GM12878 (cell line): ENCODE data around the gene NPAS2. TPM values are rescaled to one million over a fixed set of nuclear protein-coding genes. Genes with fewer than 3 reads are reported as not detected.

ENCODE experiments used
- BCL11A ChIP-seq: IDR thresholded peaks from 2 replicates; pipeline ENCODE4 v1.6.1; 2011; ENCODE audit warnings: low read depth, low read length
- BRCA1 ChIP-seq: IDR thresholded peaks from 2 replicates; pipeline ENCODE4 v1.6.1; 2011; ENCODE audit warnings: low read depth, low read length, improper control_type of control experiment
- CHD1 ChIP-seq: IDR thresholded peaks from 2 replicates; pipeline ENCODE4 v1.6.1; 2012; ENCODE audit warnings: low read depth, low read length, improper control_type of control experiment
- CHD2 ChIP-seq: IDR thresholded peaks from 2 replicates; pipeline ENCODE4 v1.6.1; 2011; ENCODE audit warnings: low read depth, low read length, improper control_type of control experiment, borderline replicate concordance
- CTCF ChIP-seq, 3 experiments: IDR thresholded peaks in 2 of 3; conservative IDR thresholded peaks in 1 of 3; 2 replicates each; pipeline ENCODE4 v1.5.1; 2011; ENCODE audit warnings: low read depth in 3 of 3, low read length in 3 of 3, mild to moderate bottlenecking in 3 of 3, control low read depth in 2 of 3, moderate library complexity in 2 of 3, inconsistent platforms in 1 of 3, mixed read lengths in 1 of 3; ENCODE audit not compliant: control insufficient read depth in 2 of 3, insufficient read depth in 1 of 3; ENCODE audit errors: extremely low read depth in 1 of 3
- DPF2 ChIP-seq: fragments of 450-650 bp; IDR thresholded peaks from 2 replicates; pipeline ENCODE4 v1.6.1; 2017; ENCODE audit warnings: mild to moderate bottlenecking
- EGR1 ChIP-seq, 2 experiments: IDR thresholded peaks; 1 replicate in 1 of 2; 2 replicates in 1 of 2; pipeline ENCODE4 v1.6.1; 2011 to 2012; ENCODE audit warnings: low read depth in 2 of 2, low read length in 2 of 2, borderline replicate concordance in 1 of 2, mild to moderate bottlenecking in 1 of 2, moderate library complexity in 1 of 2
- ESRRA ChIP-seq: IDR thresholded peaks from 2 replicates; pipeline ENCODE4 v1.6.1; 2012; ENCODE audit warnings: mild to moderate bottlenecking, low read length, improper control_type of control experiment
- HDAC6 ChIP-seq: fragments of 200-600 bp; sonication (generic); IDR thresholded peaks from one replicate; pipeline ENCODE4 v1.8.0; 2017; ENCODE audit warnings: antibody characterized with exemption; ENCODE audit not compliant: unreplicated experiment
- MEF2A ChIP-seq: IDR thresholded peaks from 2 replicates; pipeline ENCODE4 v1.6.1; 2011; ENCODE audit warnings: low read depth, mild to moderate bottlenecking, low read length, moderate library complexity; ENCODE audit not compliant: insufficient read depth
- NFIC ChIP-seq: IDR thresholded peaks from 2 replicates; pipeline ENCODE4 v1.6.1; 2012; ENCODE audit warnings: low read depth, mild to moderate bottlenecking, inconsistent platforms, low read length, moderate library complexity
- NKRF ChIP-seq: fragments of 450-650 bp; conservative IDR thresholded peaks from 2 replicates; pipeline ENCODE4 v1.6.1; 2017; ENCODE audit warnings: mild to moderate bottlenecking, moderate library complexity
- NR2C2 ChIP-seq: IDR thresholded peaks from 2 replicates; pipeline ENCODE4 v1.6.1; 2011; ENCODE audit warnings: borderline replicate concordance, low read depth; ENCODE audit not compliant: control insufficient read depth, insufficient read length
- POLR2AphosphoS2 ChIP-seq: IDR thresholded peaks from 2 replicates; pipeline ENCODE4 v1.6.1; 2011; ENCODE audit warnings: low read depth, mild to moderate bottlenecking, low read length, improper control_type of control experiment, moderate library complexity
- RAD21 ChIP-seq: IDR thresholded peaks from 2 replicates; pipeline ENCODE4 v1.6.1; 2011; ENCODE audit warnings: mild to moderate bottlenecking, low read depth, low read length, moderate library complexity; ENCODE audit not compliant: insufficient read depth
- RAD51 ChIP-seq: fragments of 450-650 bp; IDR thresholded peaks from 2 replicates; pipeline ENCODE4 v1.6.1; 2016; ENCODE audit warnings: moderate library complexity, mild to moderate bottlenecking, inconsistent platforms
- SREBF2 ChIP-seq: IDR thresholded peaks from 2 replicates; pipeline ENCODE4 v1.6.1; 2012; ENCODE audit warnings: mild to moderate bottlenecking, low read length
- TBL1XR1 ChIP-seq: IDR thresholded peaks from 2 replicates; pipeline ENCODE4 v1.6.1; 2012; ENCODE audit warnings: low read depth, low read length, improper control_type of control experiment
- ZNF217 ChIP-seq: fragments of 450-650 bp; IDR thresholded peaks from 2 replicates; pipeline ENCODE4 v1.6.1; 2017; ENCODE audit warnings: antibody characterized with exemption, mild to moderate bottlenecking
- ZNF384 ChIP-seq: IDR thresholded peaks from 2 replicates; pipeline ENCODE4 v1.6.1; 2012; ENCODE audit warnings: low read depth, mild to moderate bottlenecking, low read length, improper control_type of control experiment, borderline replicate concordance
- ZZZ3 ChIP-seq: IDR thresholded peaks from 2 replicates; pipeline ENCODE4 v1.6.1; 2011; ENCODE audit warnings: low read depth; ENCODE audit not compliant: control insufficient read depth, insufficient read length
- polyA plus RNA-seq, 11 experiments: library from polyadenylated mRNA; depleted of rRNA in 4 of 11; unstranded in 6 of 11; stranded (reverse) in 5 of 11; fragments of >200 nt; fragmentation: Nextera tagmentation in 4 of 11; fragmentation: Illumina TruSeq in 1 of 11; extraction: Ambion mirVana in 4 of 11; extraction: Trizol in 1 of 11; gene quantifications; 1 replicate in 1 of 11; 2 replicates in 10 of 11; pipeline versions ENCODE4 v1.2.1 to v1.2.3, GENCODE V29; 2011 to 2016; ENCODE audit warnings: inconsistent platforms in 2 of 11, missing spikeins in 2 of 11, low read depth in 1 of 11
- total RNA-seq, 4 experiments: library from RNA; depleted of rRNA in 3 of 4; stranded (reverse); fragments of >200 nt in 3 of 4; fragmentation: Illumina TruSeq in 1 of 4; extraction: Trizol in 1 of 4; gene quantifications; 2 replicates each; pipeline versions ENCODE4 v1.2.1 to v1.2.3, GENCODE V29; 2013 to 2021
- TF ChIP-seq, protein P1 (sequence below): IDR thresholded peaks from 2 replicates; pipeline ENCODE4 v1.6.1; 2011; ENCODE audit warnings: low read depth, mild to moderate bottlenecking, low read length, moderate library complexity, borderline replicate concordance; ENCODE audit errors: extremely low read depth
- TF ChIP-seq, protein P2 (sequence below): IDR thresholded peaks from 2 replicates; pipeline ENCODE4 v1.6.1; 2011; ENCODE audit warnings: borderline replicate concordance, low read depth, mild to moderate bottlenecking, moderate library complexity, low read length; ENCODE audit not compliant: insufficient read depth, poor library complexity, severe bottlenecking

Gene NPAS2
- total and polyA plus RNA-seq, 10 of the 15 experiments (the other 5 are each of a cell fraction or from before 2014, with no cell fraction given): 0.08 TPM; not detected in 9

DNA sequence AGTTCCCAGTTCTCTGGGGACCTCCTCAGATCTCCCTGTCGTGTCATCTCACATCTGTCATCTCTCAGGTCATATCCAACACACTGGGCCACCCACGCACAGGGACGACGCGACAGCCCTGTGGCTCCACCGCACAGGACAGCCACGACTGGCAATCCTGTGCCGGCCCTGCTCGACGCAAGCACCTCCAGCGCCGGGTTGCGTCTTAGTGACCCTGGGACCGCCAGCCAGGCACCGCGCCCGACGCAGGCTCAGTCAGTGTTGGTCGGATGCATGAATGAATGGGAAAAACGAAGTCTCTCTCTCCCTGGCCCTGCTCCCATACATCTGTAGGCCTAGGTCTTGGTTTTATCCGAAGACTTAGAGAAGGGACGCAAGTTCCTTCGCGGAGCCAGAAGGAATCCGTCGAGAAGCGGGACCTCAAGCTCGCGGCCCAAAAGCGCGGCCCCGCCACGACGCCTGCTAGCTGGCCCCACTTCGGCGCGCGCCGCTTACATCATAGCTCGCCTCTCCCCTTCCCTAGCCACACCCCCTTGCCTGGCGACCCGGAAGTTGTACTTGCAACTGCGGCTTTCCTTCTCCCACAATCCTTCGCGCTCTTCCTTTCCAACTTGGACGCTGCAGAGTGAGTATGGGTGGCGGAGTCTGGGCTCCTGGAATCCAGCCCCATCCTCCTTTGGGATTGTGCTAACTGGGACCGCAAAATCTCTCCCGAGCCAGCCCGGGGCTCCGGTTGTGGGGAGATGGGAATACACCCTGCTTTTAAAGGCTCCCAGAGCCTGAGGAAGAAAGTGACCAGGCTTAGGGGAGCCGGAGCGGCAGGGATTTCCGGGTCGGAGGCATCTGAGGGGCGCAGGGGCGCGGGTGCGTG lies 182.0 kb downstream of the NPAS2 start, which contains the start of gene RPL31 (continued):
- TF ChIP-seq NKRF (peak; percentile 61), NFIC (peak; percentile 52; the same call in 1 of the 2 replicates), ZNF384 (peak; percentile 19; the same call in 1 of the 2 replicates), BRCA1 (no peak), DPF2 (peak; percentile 26; the same call in 1 of the 2 replicates), CHD1 (no peak), TBL1XR1 (peak; percentile 62; the same call in 1 of the 2 replicates), POLR2AphosphoS2 (peak; percentile 98), EGR1 (IDR thresholded peaks at IDR 0.05; ENCODE audit: borderline replicate concordance in 1 of 2, low read depth in 2 of 2, low read length in 2 of 2) (peak; percentile 12 to 49; a peak in 2 of 3 replicates), RAD51 (no peak), ZZZ3 (no peak), ESRRA (no peak), CHD2 (peak; percentile 75; the same call in 1 of the 2 replicates), CTCF (IDR thresholded peaks at IDR 0.05 in 2 of 3, conservative IDR thresholded peaks at IDR 0.05 in 1 of 3; ENCODE audit: control insufficient read depth in 2 of 3, extremely low read depth in 1 of 3, insufficient read depth in 1 of 3, low read depth in 3 of 3, low read length in 3 of 3) (no peak), ZNF217 (no peak), BCL11A (no peak), HDAC6 (no peak), NR2C2 (peak; percentile 73), SREBF2 (no peak), MEF2A (no peak), RAD21 (no peak)
- TF ChIP-seq, protein P1, sequence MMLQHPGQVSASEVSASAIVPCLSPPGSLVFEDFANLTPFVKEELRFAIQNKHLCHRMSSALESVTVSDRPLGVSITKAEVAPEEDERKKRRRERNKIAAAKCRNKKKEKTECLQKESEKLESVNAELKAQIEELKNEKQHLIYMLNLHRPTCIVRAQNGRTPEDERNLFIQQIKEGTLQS: peak; percentile 2; the same call in 1 of the 2 replicates
- TF ChIP-seq, protein P2, sequence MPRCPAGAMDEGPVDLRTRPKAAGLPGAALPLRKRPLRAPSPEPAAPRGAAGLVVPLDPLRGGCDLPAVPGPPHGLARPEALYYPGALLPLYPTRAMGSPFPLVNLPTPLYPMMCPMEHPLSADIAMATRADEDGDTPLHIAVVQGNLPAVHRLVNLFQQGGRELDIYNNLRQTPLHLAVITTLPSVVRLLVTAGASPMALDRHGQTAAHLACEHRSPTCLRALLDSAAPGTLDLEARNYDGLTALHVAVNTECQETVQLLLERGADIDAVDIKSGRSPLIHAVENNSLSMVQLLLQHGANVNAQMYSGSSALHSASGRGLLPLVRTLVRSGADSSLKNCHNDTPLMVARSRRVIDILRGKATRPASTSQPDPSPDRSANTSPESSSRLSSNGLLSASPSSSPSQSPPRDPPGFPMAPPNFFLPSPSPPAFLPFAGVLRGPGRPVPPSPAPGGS: peak; percentile 16
